AG09319 (cell line): ENCODE results near the gene SFXN1.

Experiments used
- DNase-seq: peaks from one replicate; pipeline ENCODE4 v3.0.0-alpha.2; 2010; ENCODE audit warnings: low read depth; ENCODE audit errors: extremely low read depth
- CTCF ChIP-seq: IDR thresholded peaks from 2 replicates; pipeline ENCODE4 v1.5.1; 2011; ENCODE audit warnings: low read depth, mild to moderate bottlenecking, inconsistent platforms, low read length, moderate library complexity

Gene SFXN1

GRCh38 chr5:175575301-175575700, 96.9 kb downstream of the SFXN1 start:
- TF ChIP-seq CTCF: no peak
- no peak for DNase-seq

- no peak for TF ChIP-seq CTCF
- no peak for DNase-seq
Observed at GRCh38 chr5:175576096-175576495, 97.7 kb downstream of the SFXN1 start.

- no peak for TF ChIP-seq CTCF
- no peak for DNase-seq
Observed at GRCh38 chr5:175576591-175576990, 98.2 kb downstream of the SFXN1 start.
